Upper lobe of left lung (tissue), 6 donors: ENCODE measurements around the gene CANX. TPM values are rescaled to one million over a fixed set of nuclear protein-coding genes. Genes with fewer than 3 reads are reported as not detected.
"Not testable (repeated sequence)": the region's sequence is repeated elsewhere in the genome, so short reads cannot be mapped to it uniquely, and the experiment has no call there.

Experiments
- ATAC-seq, 2 donors: fragments of 200-7000 bp; cut with Tn5 transposase; one replicate each; pipeline ENCODE4 v1.9.1; 2022; ENCODE audit warnings: mild to moderate bottlenecking in 2 of 2, moderate library complexity in 2 of 2; ENCODE audit not compliant: low FRiP score in 2 of 2
- DNase-seq, 2 donors: peaks; one replicate each; pipeline ENCODE4 v3.0.0-alpha.2; 2019 to 2020
- H3K27ac ChIP-seq, 4 donors: fragments of 200-600 bp; sonication (generic); one replicate each; pipeline ENCODE4 v1.5.1; 2016 to 2019
- H3K27me3 ChIP-seq, 4 donors: fragments of 200-600 bp; sonication (generic); one replicate each; pipeline ENCODE4 v1.5.1; 2017 to 2019
- H3K36me3 ChIP-seq, 4 donors: fragments of 200-600 bp; sonication (generic); one replicate each; pipeline ENCODE4 v1.5.1; 2016 to 2019
- H3K4me1 ChIP-seq, 4 donors: fragments of 200-600 bp; sonication (generic); one replicate each; pipeline ENCODE4 v1.5.1; 2018 to 2019
- H3K4me3 ChIP-seq, 4 donors: fragments of 200-600 bp; sonication (generic); one replicate each; pipeline ENCODE4 v1.5.1; 2017 to 2019; ENCODE audit warnings: mild to moderate bottlenecking in 2 of 4, moderate library complexity in 1 of 4
- H3K9me3 ChIP-seq, 4 donors: fragments of 200-600 bp; sonication (generic); one replicate each; pipeline ENCODE4 v1.5.1; 2018 to 2019
- EP300 ChIP-seq, 4 donors: sonication (generic); formaldehyde crosslinking; IDR thresholded peaks; one replicate each; pipeline ENCODE4 v1.5.1; 2017; ENCODE audit warnings: antibody characterized with exemption in 4 of 4, control low read depth in 2 of 4
- POLR2A ChIP-seq, 4 donors: fragments of 450-650 bp; IDR thresholded peaks; one replicate each; pipeline ENCODE4 v1.5.1; 2016 to 2017; ENCODE audit warnings: antibody characterized with exemption in 4 of 4, mild to moderate bottlenecking in 2 of 4
- POLR2AphosphoS5 ChIP-seq, 2 donors: sonication (generic); formaldehyde crosslinking; IDR thresholded peaks; one replicate each; pipeline ENCODE4 v1.5.1; 2017; ENCODE audit warnings: antibody characterized with exemption in 2 of 2
- WGBS, 2 donors: methylation state at CpG; one replicate each; pipeline ENCODE4 v1.1.5; 2017 to 2018; 5-methylcytosine and 5-hydroxymethylcytosine counted together
- total RNA-seq, 6 donors: library from RNA; depleted of rRNA in 4 of 6; stranded (reverse); fragments of >200 nt in 4 of 6; gene quantifications; one replicate each; pipeline versions ENCODE4 v1.1.0 to v1.2.1, GENCODE V29; 2016 to 2021
- TF ChIP-seq, protein P1 (sequence below), 6 experiments: fragments of 450-650 bp in 4 of 6; fragments of 200-600 bp in 2 of 6; sonication (generic) in 2 of 6; IDR thresholded peaks; one replicate each; pipeline ENCODE4 v1.5.1; 2016 to 2019; ENCODE audit warnings: antibody characterized with exemption in 6 of 6
- donor health status: DM: no; HTN: no; CAD: no; lungs with moderate emphysema.
- donor health status: DM: no; HTN: yes; CAD: no; lungs with severe emphysema.

Gene CANX
- 100 to 1,000 TPM; 139 to 754 (median 342) TPM for total RNA-seq

DNA sequence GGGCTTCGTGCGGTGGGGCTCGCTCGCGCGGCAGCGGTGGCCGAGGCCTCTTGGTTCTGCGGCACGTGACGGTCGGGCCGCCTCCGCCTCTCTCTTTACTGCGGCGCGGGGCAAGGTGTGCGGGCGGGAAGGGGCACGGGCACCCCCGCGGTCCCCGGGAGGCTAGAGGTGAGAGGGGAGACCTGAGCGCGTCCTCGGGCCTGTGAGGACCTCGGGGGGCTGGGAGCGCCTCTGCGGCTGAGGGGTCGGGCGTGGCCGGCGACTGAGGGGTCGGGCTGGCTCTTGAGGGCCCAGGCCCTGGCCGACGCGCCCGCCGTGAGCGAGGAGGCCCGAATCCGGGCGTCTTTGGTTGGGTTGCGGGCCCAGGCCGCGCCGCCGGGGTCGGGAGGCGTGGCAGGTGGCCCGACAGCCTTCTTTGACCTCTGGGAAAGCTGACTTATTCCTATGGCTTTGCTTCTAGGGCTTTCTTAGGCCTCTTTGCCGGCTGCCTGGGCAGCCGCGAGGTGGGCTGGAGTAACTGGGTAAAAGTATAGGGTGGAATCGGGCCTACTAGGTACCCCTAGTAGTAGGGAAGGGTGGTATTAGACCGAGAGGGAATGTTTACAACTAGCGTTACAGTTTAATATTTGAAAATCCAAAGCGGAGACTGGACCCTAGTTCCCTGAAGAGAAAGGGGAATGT is at the start of gene CANX:
Gene CANX (plus strand): TSS at position 33 of the 681 bp plus-strand sequence. CDS start 6,715 bp downstream, outside the sequence.
- peaks cover 25 to 45% (median 36%) of the 10 kb centered on the region in 4 donors for H3K4me1 ChIP-seq
- TF ChIP-seq, protein P1, sequence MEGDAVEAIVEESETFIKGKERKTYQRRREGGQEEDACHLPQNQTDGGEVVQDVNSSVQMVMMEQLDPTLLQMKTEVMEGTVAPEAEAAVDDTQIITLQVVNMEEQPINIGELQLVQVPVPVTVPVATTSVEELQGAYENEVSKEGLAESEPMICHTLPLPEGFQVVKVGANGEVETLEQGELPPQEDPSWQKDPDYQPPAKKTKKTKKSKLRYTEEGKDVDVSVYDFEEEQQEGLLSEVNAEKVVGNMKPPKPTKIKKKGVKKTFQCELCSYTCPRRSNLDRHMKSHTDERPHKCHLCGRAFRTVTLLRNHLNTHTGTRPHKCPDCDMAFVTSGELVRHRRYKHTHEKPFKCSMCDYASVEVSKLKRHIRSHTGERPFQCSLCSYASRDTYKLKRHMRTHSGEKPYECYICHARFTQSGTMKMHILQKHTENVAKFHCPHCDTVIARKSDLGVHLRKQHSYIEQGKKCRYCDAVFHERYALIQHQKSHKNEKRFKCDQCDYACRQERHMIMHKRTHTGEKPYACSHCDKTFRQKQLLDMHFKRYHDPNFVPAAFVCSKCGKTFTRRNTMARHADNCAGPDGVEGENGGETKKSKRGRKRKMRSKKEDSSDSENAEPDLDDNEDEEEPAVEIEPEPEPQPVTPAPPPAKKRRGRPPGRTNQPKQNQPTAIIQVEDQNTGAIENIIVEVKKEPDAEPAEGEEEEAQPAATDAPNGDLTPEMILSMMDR (IDR thresholded peaks at IDR 0.05), result peak in 1 of 6 experiments; percentile 24
- TF ChIP-seq POLR2AphosphoS5 (IDR thresholded peaks at IDR 0.05), result peak; percentile 41 to 84
- TF ChIP-seq POLR2A (IDR thresholded peaks at IDR 0.05), result peak; percentile 68 to 95 (median 86)
- no peak for TF ChIP-seq EP300 (IDR thresholded peaks at IDR 0.05)
- peaks cover 0 to 10% (median 0%) of the 10 kb centered on the region in 4 donors for H3K36me3 ChIP-seq
- H3K9me3 ChIP-seq, result no peaks in the 10 kb centered on the region
- 0% methylated on average over 14 to 29 of the region's 58 CpGs for WGBS, 2 donors
- DNase-seq, result no peak
- H3K27me3 ChIP-seq, result no peaks in the 10 kb centered on the region
- H3K27ac ChIP-seq, result peak within 1 kb of the TSS; percentile 90 to 99 (median 99)
- H3K4me3 ChIP-seq, result peak within 1 kb of the TSS; percentile 91 to 99 (median 96)
- ATAC-seq, result peak in 1 of 2 donors; percentile 54

GRCh38 chr5:179649166-179649703 is 49.5 kb upstream of the CANX start:
- not testable (repeated sequence) for H3K27ac ChIP-seq, H3K9me3 ChIP-seq, H3K27me3 ChIP-seq, DNase-seq, H3K4me3 ChIP-seq, H3K4me1 ChIP-seq, H3K36me3 ChIP-seq
- peak; percentile 12 to 37 for ATAC-seq
- WGBS, 2 donors, result 67 to 71% methylated on average over 9 to 10 of the region's 10 CpGs

DNA sequence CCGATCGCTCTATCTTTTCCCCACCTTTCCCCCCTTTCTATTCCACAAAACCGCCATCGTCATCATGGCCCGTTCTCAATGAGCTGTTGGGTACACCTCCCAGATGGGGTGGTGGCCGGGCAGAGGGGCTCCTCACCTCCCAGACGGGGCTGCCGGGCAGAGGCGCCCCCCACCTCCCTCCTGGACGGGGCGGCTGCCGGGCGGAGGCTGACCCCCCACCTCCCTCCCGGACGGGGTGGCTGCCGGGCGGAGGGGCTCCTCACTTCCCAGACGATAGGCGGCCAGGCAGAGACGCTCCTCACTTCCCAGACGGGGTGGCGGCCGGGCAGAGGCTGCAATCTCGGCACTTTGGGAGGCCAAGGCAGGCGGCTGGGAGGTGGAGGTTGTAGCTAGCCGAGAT is 48.5 kb upstream of the CANX start:
- not testable (repeated sequence) for H3K27me3 ChIP-seq, H3K4me1 ChIP-seq, H3K27ac ChIP-seq, H3K36me3 ChIP-seq, ATAC-seq, H3K4me3 ChIP-seq, H3K9me3 ChIP-seq
- DNase-seq, result peak in 1 of 2 donors; percentile 65
- 92 to 96% methylated on average over 11 to 14 of the region's 26 CpGs for WGBS, 2 donors

- not testable (repeated sequence) for H3K4me3 ChIP-seq, H3K27ac ChIP-seq, H3K36me3 ChIP-seq, H3K27me3 ChIP-seq, ATAC-seq, H3K9me3 ChIP-seq, H3K4me1 ChIP-seq, DNase-seq
- WGBS, 2 donors, result 64 to 75% methylated on average over 2 of the region's 2 CpGs
Measured at GRCh38 chr5:179653135-179653534, 45.6 kb upstream of the CANX start.

DNA sequence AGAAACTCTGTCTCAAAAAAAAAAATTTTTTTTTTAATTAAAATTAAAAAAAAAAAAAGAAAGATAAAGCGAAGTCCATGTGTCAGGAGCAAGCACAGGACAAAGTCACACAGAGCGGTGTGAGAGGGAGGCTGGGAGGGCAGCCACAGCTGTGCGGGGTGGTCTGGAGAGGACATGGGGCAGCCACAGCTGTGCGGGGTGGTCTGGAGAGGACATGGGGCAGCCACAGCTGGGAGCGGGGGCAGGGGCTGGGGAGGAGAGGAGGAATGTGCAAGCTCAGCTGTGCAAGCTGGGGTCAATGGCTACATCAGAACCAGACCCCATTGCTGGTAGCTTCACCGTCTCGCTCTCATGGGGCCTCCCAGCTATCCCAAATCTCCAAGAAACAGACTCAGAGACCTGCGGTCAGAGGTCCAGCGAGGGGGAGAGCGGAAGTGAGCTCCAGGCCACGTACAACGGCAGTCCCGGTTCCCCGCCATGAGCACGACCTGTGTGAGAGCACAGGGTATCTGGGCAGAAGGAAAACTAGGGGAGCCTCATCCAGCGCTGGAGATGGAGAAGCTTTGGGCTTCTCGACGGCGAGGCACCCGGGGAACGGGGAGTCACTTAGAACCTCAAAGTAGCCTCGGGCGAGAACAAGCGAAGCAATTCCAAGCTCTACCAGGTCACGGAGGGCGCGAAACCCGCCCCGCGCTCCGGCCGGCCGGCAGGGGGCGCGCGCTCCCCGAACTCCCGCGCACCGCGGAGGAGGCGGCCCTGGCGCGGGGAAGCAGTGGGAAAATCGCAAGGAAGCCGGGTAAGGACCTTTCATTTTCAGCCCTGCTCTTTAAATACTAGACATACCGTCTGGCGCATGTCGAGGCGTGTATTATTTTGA is 41.2 kb upstream of the CANX start:
- peak in 1 of 2 donors; percentile 36 for DNase-seq
- ATAC-seq, result peak; percentile 97 to 99
- 25 to 85% methylated on average over 3 to 11 of the region's 50 CpGs for WGBS, 2 donors
- not testable (repeated sequence) for H3K36me3 ChIP-seq, H3K27me3 ChIP-seq, H3K4me1 ChIP-seq, H3K9me3 ChIP-seq
- peak overlapping the region in 2 of 4 donors; percentile 22 to 33 for H3K4me3 ChIP-seq
- H3K27ac ChIP-seq, result peak overlapping the region in 1 of 4 donors; percentile 54

GRCh38 chr5:179658179-179658856 is 40.4 kb upstream of the CANX start:
- ATAC-seq (peak; percentile 38 to 75), DNase-seq (peak in 1 of 2 donors; percentile 24)
- H3K27me3 ChIP-seq, H3K36me3 ChIP-seq, H3K9me3 ChIP-seq, H3K4me1 ChIP-seq: not testable (repeated sequence)
- H3K4me3 ChIP-seq, result peak overlapping the region; percentile 22 to 55 (median 46)
- WGBS, 2 donors, result 1 to 6% methylated on average over 7 to 11 of the region's 29 CpGs
- peak overlapping the region in 2 of 4 donors; percentile 43 to 73 for H3K27ac ChIP-seq

GRCh38 chr5:179661647-179662046 is 37.1 kb upstream of the CANX start:
- not testable (repeated sequence) for H3K27ac ChIP-seq, H3K4me1 ChIP-seq, H3K4me3 ChIP-seq, ATAC-seq, H3K27me3 ChIP-seq, H3K9me3 ChIP-seq, DNase-seq
- WGBS, 2 donors, result 98% methylated on average over 6 of the region's 6 CpGs
- peaks cover 0 to 29% (median 9%) of the 10 kb centered on the region in 4 donors for H3K36me3 ChIP-seq
